Inflammatory macrophage (primary cell): ENCODE measurements around the gene CFAP46.
"Not testable (repeated sequence)": the region's sequence is repeated elsewhere in the genome, so short reads cannot be mapped to it uniquely, and the experiment has no call there.

Experiments used
- DNase-seq, 2 donors: peaks; one replicate each; pipeline ENCODE4 v3.0.0-alpha.2; 2020 to 2022

Gene CFAP46

DNA sequence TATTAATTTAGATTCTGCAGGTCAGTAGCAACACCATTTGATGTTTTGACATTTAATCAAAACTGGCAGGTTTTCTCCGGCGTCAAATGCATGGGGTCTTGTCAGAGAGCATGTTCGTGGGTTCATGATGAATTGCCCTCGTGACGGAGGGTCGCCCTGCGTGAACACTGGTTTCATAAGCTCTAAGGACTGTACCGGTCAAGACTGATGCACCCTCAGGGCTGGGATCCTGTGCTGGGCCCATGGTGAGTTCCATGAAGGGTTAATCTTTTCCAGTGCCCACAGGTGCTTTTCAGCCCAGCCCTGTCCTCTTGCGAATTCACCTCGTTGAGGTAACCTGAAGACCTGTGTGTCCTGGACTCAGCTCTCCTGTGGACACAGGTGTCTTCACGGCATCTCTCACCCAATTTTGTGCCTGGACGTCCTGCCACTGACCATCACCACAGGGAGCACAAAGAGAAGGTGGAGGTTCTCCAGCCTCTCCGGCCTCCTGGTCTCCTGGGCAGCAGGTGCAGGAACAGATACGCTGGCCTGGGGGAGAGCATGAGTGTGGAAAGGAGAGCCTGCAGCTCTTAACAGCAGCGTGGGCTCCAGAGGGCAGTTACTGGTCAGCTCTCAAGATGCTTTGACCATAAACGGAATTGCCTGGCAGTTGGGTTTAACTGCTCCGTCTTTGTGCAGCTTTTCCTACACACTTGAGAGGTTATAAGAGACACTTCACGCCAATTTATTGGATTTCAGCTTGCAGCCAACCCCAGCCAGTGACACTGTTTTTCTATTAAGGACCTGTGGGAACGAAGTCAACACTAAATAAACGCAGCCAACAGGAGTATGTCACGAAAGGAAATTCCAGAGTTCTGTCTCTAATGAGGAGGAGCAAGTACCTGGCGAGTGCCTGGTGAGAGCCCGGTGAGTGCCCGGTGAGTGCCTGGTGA, 37.4 kb upstream of the CFAP46 start:
- DNase-seq, result no peak

GRCh38 chr10:132978542-132978941, 36.2 kb upstream of the CFAP46 start:
- no peak for DNase-seq

DNA sequence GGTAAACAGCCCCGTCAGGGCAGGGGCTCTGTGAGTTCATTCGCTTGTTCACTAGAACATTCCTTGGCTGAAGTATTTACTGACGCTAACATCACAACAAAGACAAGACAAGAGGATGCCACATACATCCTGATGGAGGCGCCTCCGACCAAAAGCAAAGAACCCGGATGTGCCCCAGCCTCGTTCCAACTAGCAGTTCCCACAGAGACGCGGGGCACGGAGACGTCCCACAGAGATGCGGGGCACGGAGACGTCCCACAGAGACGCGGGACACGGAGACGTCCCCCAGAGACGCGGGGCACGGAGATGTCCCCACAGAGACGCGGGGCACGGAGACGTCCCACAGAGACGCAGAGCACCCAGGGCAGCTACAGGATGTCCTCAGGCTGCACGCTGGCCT, 35.4 kb upstream of the CFAP46 start:
- no peak for DNase-seq

DNA sequence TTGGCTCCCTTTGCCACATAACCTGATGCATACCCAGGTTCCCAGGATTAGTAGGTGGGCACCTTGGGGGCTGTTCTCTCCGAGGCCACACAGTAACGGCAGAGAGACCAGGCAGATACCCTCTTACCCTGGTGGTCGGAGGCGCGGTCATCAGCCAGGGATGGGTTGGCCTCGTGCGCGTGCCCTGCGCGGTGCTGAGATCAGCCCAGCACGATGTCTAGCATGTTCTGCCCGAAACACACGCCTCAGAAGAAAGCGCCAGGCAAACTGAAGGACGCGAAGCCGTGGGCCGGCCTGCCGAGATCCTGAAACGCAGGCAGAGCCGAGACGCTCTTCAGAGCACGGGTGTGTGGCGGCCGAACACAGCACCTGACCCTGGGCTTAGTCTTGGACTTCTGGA, 34.7 kb upstream of the CFAP46 start:
- no peak for DNase-seq

- DNase-seq, result no peak
Observed at GRCh38 chr10:132975831-132976682, 33.7 kb upstream of the CFAP46 start.

DNA sequence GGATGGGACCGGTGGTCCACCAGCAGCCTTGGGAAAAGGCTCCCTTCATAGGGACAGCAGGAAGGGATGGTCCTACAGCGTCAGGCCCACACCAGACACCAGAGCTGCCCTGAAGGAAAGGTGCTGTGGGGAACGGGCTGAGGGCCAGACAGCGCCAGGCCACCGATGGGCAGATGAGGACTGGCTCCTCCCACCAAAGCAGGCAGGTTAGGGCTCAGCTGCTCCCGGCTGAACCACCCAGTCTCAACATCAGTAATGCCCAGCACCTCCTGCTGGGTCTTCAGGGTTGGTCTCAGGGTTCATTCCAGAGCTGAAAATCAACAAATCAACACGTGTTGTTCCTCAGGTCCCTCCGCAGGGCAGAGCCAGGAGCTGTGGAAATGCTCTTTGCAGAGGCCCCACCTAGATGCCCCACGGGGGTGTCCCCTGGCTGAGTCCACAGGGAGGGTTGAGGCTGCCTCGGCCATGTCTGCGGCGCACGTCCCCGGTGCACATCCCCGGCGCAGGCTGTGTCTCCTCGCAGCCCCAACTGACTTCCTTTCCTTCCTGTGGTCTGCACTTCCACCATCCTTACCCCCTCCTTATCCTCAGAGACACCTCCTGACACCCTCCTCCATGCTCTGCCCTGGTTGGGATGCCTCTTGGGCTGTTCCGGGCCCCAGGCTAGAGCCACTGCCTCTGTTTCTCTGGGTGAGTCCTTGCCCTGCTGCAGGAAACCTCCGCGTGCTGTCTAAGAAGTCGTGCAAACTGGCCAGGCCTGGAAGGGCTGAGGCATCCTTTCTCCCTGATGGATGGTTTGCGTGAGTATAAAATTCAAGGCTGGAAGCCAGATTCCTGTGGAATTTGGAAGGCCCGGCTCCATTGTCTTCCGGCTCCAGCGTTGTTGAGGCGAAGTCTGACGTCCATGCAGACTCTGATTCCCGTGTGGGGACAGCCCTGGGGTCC, 32.8 kb upstream of the CFAP46 start:
- DNase-seq, result no peak

DNA sequence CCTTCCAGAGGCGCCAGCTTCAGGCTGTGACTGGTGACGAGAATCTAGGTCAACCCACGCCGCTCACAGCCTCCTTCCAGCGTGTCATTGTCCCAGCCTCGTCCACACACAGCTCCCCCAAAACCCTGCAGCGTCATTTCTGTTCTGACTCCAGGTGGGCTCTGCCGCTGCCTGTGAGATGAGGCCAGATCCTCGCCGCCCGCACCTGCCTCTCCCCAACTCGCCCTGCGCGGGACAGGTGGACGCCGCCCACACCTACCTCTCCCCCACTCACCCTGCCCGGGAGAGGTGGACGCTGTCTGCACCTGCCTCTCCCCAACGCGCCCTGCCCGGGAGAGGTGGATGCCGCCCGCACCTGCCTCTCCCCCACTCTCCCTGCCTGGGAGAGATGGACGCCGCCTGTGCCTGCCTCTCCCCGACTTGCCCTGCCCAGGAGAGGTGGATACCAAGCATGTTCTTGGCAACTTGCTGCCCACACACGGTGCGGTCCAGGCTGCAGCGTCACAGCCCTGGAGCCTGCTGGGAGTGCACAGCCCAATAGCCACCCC, 32.0 kb upstream of the CFAP46 start:
- no peak for DNase-seq

- no peak for DNase-seq
Observed at GRCh38 chr10:132973903-132974241, 31.5 kb upstream of the CFAP46 start.

DNA sequence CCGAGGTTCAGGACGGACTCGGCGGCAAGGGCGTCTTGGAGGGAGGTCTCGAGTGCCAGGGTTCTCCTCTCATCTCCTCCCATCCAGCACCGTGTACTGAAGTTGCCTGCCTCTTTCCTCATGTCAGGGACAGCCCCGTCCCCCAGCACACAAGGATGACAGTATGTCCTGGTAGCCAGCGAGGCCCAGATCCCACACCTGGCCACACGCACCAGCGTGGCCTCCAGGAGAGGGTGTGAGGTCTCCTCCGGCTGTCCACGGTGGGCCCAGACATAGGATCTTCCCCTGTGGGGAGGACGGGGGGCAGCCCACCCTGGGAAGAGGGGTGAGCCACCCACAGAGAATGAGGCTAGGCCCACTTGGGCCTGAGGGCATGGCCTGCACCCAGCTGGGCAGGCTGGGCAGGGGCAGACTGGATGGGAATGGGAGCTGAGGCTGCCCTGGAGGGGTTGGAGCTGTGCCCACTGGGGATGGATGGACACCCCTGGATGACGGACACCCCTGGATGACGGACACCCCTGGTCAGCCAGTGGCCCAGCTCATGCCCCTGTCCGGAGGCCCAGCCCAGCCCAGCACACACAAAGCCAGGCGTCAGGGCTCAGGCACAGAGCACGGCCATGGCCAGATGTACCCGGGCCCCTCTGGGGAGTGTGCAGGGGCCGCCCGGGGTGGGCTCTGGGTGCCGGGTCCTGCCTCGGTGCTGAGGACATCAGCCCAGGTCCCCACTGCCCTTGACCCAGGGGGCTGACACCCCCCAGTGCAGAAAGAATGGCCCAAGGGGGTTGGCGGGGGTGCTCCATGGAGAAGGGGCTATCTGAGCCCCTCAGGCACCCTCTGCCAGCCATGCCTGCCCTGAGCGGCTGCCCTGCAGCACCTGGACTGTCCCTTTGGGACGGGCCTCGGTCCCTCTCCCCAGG, 30.9 kb upstream of the CFAP46 start:
- DNase-seq, result no peak

GRCh38 chr10:132972149-132972985, 30.0 kb upstream of the CFAP46 start:
- no peak for DNase-seq

DNA sequence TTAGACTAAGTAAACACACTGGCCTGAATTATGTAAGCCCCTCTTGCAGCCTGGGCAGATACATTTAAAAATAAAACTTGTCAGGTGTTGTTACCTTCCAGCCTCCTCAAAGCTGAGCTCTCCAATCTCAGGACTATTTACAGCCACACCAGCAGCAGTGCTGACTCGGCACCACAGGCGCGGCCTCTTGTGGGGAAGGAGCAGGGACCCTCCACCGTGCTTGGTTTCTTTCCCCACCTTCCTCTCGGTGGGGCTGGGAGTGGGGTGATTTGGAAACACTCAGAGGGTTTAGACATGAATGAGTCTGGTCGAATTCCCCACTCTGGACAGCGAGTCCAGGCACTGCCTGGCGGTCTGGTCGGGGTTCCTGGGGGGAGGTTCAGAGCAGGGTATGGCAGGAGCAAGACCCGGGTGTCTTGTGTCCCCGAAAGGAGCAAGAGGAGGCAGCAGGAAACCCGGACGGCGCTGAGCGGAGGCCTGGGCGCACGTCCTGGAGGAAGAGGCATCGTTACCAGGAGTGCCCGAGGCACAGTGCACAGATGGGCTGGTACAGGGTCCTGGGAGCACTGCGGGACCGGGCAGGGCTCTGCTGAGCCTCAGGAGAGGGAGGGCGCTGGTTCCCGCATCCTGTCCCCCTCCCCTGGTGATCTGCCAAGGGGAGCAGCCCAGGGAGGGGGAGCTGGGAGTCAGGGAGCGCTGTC, 29.2 kb upstream of the CFAP46 start:
- DNase-seq, result no peak

GRCh38 chr10:132970641-132971438, 28.5 kb upstream of the CFAP46 start:
- DNase-seq, result no peak

DNA sequence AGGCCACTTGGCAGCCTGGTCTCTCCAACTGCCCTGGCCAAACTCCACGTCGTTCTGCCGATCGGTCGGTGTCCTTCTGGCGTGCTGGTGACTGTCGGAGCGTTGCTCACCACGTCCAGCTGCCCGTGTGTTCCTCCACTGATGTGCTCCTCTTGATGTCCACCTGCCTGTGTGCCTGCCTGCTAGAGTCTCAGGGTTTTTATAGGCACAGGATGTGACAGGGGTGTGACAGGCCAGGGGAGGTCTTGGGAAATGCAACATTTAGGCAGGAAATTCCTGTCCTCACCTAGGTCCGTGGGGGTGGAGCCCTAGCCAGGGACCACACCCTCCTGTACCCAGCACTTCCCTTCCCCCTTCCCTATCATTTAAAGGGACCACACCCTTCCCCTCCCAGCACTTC, 25.2 kb upstream of the CFAP46 start:
- DNase-seq, result peak in 1 of 2 donors; percentile 44

DNA sequence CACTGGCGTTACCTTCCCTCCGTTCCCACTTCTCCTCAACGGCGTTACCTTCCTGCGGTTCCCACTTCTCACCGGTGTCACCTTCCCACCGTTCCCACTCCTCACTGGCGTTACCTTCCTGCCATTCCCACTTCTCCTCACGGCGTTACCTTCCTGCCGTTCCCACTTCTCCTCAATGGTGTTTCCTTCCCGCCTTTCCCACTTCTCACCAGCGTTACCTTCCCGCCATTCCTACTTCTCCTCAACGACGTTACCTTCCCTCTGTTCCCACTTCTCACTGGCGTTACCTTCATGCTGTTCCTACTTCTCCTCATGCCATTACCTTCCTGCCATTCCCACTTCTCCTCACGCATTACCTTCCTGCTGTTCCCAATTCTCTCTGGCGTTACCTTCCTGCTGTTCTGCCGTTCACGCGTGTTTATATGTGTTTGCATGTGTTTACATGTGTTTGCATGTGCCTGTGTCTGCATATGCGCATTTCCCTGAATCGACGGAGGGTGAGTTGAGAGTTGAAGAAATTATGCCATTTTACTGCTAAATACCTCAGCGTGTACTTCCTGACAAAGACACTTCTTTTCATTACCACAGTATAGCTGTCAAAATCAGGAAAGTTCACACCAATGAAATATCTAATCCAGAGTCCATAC, 23.2 kb upstream of the CFAP46 start:
- DNase-seq, result no peak

GRCh38 chr10:132964707-132965410, 22.5 kb upstream of the CFAP46 start:
- DNase-seq, result not testable (repeated sequence)

GRCh38 chr10:132964231-132964630, 21.9 kb upstream of the CFAP46 start:
- no peak for DNase-seq

DNA sequence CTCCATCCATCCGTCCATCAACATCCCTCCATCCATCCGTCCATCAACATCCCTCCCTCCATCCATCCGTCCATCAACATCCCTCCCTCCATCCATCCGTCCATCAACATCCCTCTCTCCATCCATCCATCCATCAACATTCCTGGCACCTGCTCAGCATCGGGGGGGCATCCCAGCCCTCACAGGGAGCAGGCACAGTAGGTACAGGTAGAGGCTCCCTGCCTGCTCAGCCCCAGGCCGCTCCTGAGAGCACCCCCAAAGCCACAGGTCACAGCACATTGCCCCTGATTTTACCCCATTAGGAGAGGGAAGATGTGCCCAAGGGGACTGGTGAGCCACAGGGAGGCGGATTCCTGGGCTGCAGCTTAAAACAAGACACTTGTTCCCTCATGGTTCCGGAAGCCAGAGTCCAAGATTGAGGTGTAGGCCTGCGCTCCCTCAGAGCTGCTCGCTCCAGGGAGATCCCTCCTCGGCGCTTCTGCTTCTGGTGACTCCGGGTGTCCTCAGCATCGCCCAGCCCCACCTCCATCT, 21.1 kb upstream of the CFAP46 start:
- DNase-seq, result no peak
